K562 (cell line): ENCODE measurements around the gene FERMT3. TPM values are rescaled to one million over a fixed set of nuclear protein-coding genes. Genes with fewer than 3 reads are reported as not detected.

Experiments used
- ARID3A ChIP-seq: IDR thresholded peaks from 2 replicates; pipeline ENCODE4 v1.6.1; 2012; ENCODE audit warnings: low read depth, low read length, improper control_type of control experiment, borderline replicate concordance
- ATF4 ChIP-seq: fragments of 450-650 bp; formaldehyde crosslinking; IDR thresholded peaks from 2 replicates; pipeline ENCODE4 v1.4.0; 2022; ENCODE audit warnings: mild to moderate bottlenecking, moderate library complexity
- BRD4 ChIP-seq: fragments of 200-600 bp; sonication (generic); IDR thresholded peaks from 2 replicates; pipeline ENCODE4 v1.6.1; 2017; ENCODE audit warnings: inconsistent platforms
- CAMTA2 ChIP-seq: fragments of 250-450 bp; sonication (Bioruptor Pico); conservative IDR thresholded peaks from 2 replicates; pipeline ENCODE4 v1.5.1; 2022
- CBFB ChIP-seq: sonication (generic); formaldehyde crosslinking; IDR thresholded peaks from 2 replicates; pipeline ENCODE4 v1.4.0; 2020; ENCODE audit warnings: mild to moderate bottlenecking, missing genetic modification reagents
- CUX1 ChIP-seq: fragments of 200-800 bp; sonication (Bioruptor generic); IDR thresholded peaks from 2 replicates; pipeline ENCODE4 v1.6.1; 2016; ENCODE audit warnings: missing genetic modification characterization, missing compliant biosample characterization
- DNMT1 ChIP-seq: fragments of 450-650 bp; IDR thresholded peaks from 2 replicates; pipeline ENCODE4 v1.6.1; 2016; ENCODE audit warnings: antibody characterized with exemption, mild to moderate bottlenecking
- FOXK1 ChIP-seq: sonication (generic); formaldehyde crosslinking; IDR thresholded peaks from 2 replicates; pipeline ENCODE4 v1.8.0; 2022; ENCODE audit warnings: missing genetic modification reagents, mild to moderate bottlenecking, borderline replicate concordance
- ILF3 ChIP-seq: fragments of 450-650 bp; IDR thresholded peaks from 2 replicates; pipeline ENCODE4 v1.6.1; 2018; ENCODE audit warnings: antibody characterized with exemption, mild to moderate bottlenecking, moderate library complexity, borderline replicate concordance
- KAT2B ChIP-seq: IDR thresholded peaks from one replicate; pipeline ENCODE4 v1.6.1; 2012; ENCODE audit warnings: low read depth, mild to moderate bottlenecking, control low read depth, inconsistent platforms, low read length, moderate library complexity
- KLF16 ChIP-seq: IDR thresholded peaks from 2 replicates; pipeline ENCODE4 v1.6.1; 2016; ENCODE audit warnings: antibody characterized with exemption
- NFYB ChIP-seq: IDR thresholded peaks from 2 replicates; pipeline ENCODE4 v1.6.1; 2011; ENCODE audit warnings: mild to moderate bottlenecking, moderate library complexity; ENCODE audit not compliant: insufficient read length; ENCODE audit errors: extremely low read depth
- SPI1 ChIP-seq: IDR thresholded peaks from 2 replicates; pipeline ENCODE4 v1.6.1; 2011; ENCODE audit warnings: low read depth, low read length, control low read depth, borderline replicate concordance
- ZC3H4 ChIP-seq: sonication (generic); formaldehyde crosslinking; IDR thresholded peaks from 2 replicates; pipeline ENCODE4 v1.9.0; 2021; ENCODE audit warnings: missing genetic modification reagents, borderline replicate concordance
- ZNF655 ChIP-seq: fragments of 250-450 bp; sonication (Bioruptor Pico); IDR thresholded peaks from 2 replicates; pipeline ENCODE4 v1.5.0; 2021
- polyA plus RNA-seq, 8 experiments: library from polyadenylated mRNA; depleted of rRNA in 4 of 8; stranded (reverse) in 5 of 8; unstranded in 3 of 8; fragments of >200 nt; fragmentation: Nextera tagmentation in 2 of 8; fragmentation: Illumina TruSeq in 1 of 8; extraction: Ambion mirVana in 2 of 8; extraction: Trizol in 1 of 8; gene quantifications; 2 replicates each; pipeline versions ENCODE4 v1.2.1 to v1.2.3, GENCODE V29; 2011 to 2014; ENCODE audit warnings: inconsistent platforms in 1 of 8, missing spikeins in 1 of 8
- total RNA-seq, 7 experiments: library from RNA; depleted of rRNA in 6 of 7; stranded (reverse); fragments of >200 nt in 6 of 7; fragmentation: Illumina TruSeq in 2 of 7; extraction: Trizol in 2 of 7; gene quantifications; 2 replicates each; pipeline versions ENCODE4 v1.2.1 to v1.2.3, GENCODE V29; 2011 to 2021; ENCODE audit warnings: low replicate concordance in 1 of 7
- TF ChIP-seq, protein P1 (sequence below), 2 experiments: fragments of 450-650 bp; conservative IDR thresholded peaks; 2 replicates each; pipeline ENCODE4 v1.6.1; 2017; ENCODE audit warnings: mild to moderate bottlenecking in 2 of 2, moderate library complexity in 2 of 2

FERMT3 gene
- total and polyA plus RNA-seq, 9 of the 15 experiments (the other 6 are each of a cell fraction or from before 2014, with no cell fraction given) = 3.2 to 275 (median 79.7) TPM

DNA sequence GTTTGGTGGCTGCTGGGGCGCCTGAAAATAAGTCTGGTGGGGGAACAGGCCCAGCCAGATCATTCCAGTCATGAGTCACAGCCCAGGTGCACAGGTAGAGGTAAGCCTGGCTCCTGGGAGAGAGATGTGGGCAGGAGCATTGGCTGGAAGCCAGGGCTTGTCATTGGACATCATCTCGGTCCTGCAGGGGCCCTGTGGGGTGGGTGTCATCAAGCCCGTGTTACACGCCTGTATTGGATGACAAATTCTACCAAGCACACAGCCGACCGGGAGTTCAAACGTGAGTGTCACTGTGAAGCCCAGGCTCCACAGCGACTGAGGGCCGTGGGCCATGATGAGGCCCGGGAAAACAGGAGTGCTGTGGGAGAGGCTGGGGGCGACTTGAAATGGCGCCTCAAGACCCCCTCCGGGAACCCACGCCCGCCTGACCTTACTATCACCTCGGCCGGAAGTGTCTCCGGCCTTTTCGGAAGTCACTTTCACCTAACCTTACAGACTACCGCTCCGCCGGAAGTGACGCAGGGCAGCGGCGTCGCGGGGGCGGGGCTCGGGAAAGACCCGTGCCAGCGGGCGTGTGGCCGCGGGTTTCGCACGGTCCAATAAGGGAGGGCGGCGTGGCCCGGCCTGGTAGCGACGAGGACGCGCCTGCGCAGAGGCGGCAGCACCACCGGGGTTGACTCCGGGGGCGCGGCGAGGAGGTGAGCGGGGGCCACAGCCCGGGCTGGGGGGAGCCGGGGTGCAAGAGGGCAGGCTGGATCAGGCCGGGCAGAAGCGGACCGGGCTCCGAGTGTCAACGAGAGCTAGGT lies 34.1 kb downstream of the FERMT3 start, which contains the start of gene FKBP2 (continued):
- TF ChIP-seq ARID3A = no peak
- peak; percentile 93 for TF ChIP-seq ZC3H4
- no peak for TF ChIP-seq ILF3
- TF ChIP-seq, protein P1, sequence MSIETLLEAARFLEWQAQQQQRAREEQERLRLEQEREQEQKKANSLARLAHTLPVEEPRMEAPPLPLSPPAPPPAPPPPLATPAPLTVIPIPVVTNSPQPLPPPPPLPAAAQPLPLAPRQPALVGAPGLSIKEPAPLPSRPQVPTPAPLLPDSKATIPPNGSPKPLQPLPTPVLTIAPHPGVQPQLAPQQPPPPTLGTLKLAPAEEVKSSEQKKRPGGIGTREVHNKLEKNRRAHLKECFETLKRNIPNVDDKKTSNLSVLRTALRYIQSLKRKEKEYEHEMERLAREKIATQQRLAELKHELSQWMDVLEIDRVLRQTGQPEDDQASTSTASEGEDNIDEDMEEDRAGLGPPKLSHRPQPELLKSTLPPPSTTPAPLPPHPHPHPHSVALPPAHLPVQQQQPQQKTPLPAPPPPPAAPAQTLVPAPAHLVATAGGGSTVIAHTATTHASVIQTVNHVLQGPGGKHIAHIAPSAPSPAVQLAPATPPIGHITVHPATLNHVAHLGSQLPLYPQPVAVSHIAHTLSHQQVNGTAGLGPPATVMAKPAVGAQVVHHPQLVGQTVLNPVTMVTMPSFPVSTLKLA (conservative IDR thresholded peaks at IDR 0.05) = peak; percentile 91 to 93
- TF ChIP-seq KLF16 = peak; percentile 32; the same call in 1 of the 2 replicates
- no peak for TF ChIP-seq KAT2B
- peak; percentile 63; the same call in 1 of the 2 replicates for TF ChIP-seq CBFB (CRISPR knock-in tag)
- peak; percentile 18; the same call in 1 of the 2 replicates for TF ChIP-seq FOXK1
- peak; percentile 26 for TF ChIP-seq NFYB
- no peak for TF ChIP-seq ZNF655 (CRISPR knock-in tag)
- no peak for TF ChIP-seq CAMTA2 (CRISPR knock-in tag)
- 0 out of 2 replicates have a peak, but pooled peaks have one; percentile 3 for TF ChIP-seq CUX1
- no peak for TF ChIP-seq DNMT1
- TF ChIP-seq ATF4 = 0 out of 2 replicates have a peak, but pooled peaks have one; percentile 5
- peak; percentile 67; the same call in 1 of the 2 replicates for TF ChIP-seq BRD4
- TF ChIP-seq SPI1 = peak; percentile 35; the same call in 1 of the 2 replicates
